DMS153 (cell line): Measurements from ENCODE around the gene PCDHAC2.

Source experiments
- DNase-seq: peaks from one replicate; lab custom pipeline; 2025; lab: John Stamatoyannopoulos, UW

Gene PCDHAC2

GRCh38 chr5:140966293-140967225, at the start of gene PCDHAC2:
PCDHAC2 (plus strand) TSS chr5:140966476; CDS start chr5:140966767, 291 bp downstream.
- DNase-seq = peak; percentile 44

- DNase-seq = no peak
Measured at GRCh38 chr5:140923601-140924000, 42.7 kb upstream of the PCDHAC2 start.

GRCh38 chr5:140925806-140926442, 40.4 kb upstream of the PCDHAC2 start, which contains the start of gene PCDHAC1:
PCDHAC1 (plus strand) TSS chr5:140926299; CDS start chr5:140926893, 594 bp downstream.
- DNase-seq = peak; percentile 33

GRCh38 chr5:140926443-140927227, 39.6 kb upstream of the PCDHAC2 start:
- DNase-seq = peak; percentile 68

GRCh38 chr5:140927228-140927573, 39.1 kb upstream of the PCDHAC2 start:
- no peak for DNase-seq

- DNase-seq = no peak
Measured at GRCh38 chr5:140934964-140935606, 31.2 kb upstream of the PCDHAC2 start.

GRCh38 chr5:140946578-140946977, 19.7 kb upstream of the PCDHAC2 start:
- DNase-seq = no peak

- DNase-seq = no peak
Measured at GRCh38 chr5:140951636-140952035, 14.6 kb upstream of the PCDHAC2 start.

GRCh38 chr5:140953234-140953633, 13.0 kb upstream of the PCDHAC2 start:
- no peak for DNase-seq

GRCh38 chr5:140962190-140962589, 4.1 kb upstream of the PCDHAC2 start:
- DNase-seq = no peak

GRCh38 chr5:140964356-140964755, 1.9 kb upstream of the PCDHAC2 start:
- DNase-seq = no peak

GRCh38 chr5:140965905-140966292, 377 bp upstream of the PCDHAC2 start:
- no peak for DNase-seq

- DNase-seq = no peak
Measured at GRCh38 chr5:140967226-140967893, 1.1 kb downstream of the PCDHAC2 start.

- no peak for DNase-seq
Measured at GRCh38 chr5:140969880-140970279, 3.6 kb downstream of the PCDHAC2 start.

- no peak for DNase-seq
Measured at GRCh38 chr5:140973550-140973949, 7.3 kb downstream of the PCDHAC2 start.

- DNase-seq = no peak
Measured at GRCh38 chr5:140977003-140977402, 10.7 kb downstream of the PCDHAC2 start.

- no peak for DNase-seq
Measured at GRCh38 chr5:140978260-140978659, 12.0 kb downstream of the PCDHAC2 start.

GRCh38 chr5:140978983-140979382, 12.7 kb downstream of the PCDHAC2 start:
- no peak for DNase-seq

GRCh38 chr5:140982083-140982716, 15.9 kb downstream of the PCDHAC2 start:
- DNase-seq = no peak

GRCh38 chr5:140986117-140986521, 19.8 kb downstream of the PCDHAC2 start:
- DNase-seq = no peak

GRCh38 chr5:140988100-140988499, 21.8 kb downstream of the PCDHAC2 start:
- DNase-seq = no peak
